Upper lobe of right lung (tissue), 1 donor: ENCODE results near the gene RIN1. TPM values are rescaled to one million over a fixed set of nuclear protein-coding genes. Genes with fewer than 3 reads are reported as not detected.
A peak's percentile ranks its signal among the peaks of the same experiment; 100 is the strongest.

Experiments used
- ATAC-seq: fragments of 200-7000 bp; cut with Tn5 transposase; one replicate; pipeline ENCODE4 v1.9.1; 2020; ENCODE audit warnings: mild to moderate bottlenecking, moderate library complexity
- DNase-seq: peaks from one replicate; pipeline ENCODE4 v3.0.0-alpha.2; 2020
- H3K27ac ChIP-seq: fragments of 200-600 bp; one replicate; pipeline ENCODE4 v1.8.0; 2022
- H3K27me3 ChIP-seq: fragments of 200-600 bp; one replicate; pipeline ENCODE4 v1.8.0; 2022; ENCODE audit warnings: mild to moderate bottlenecking
- H3K36me3 ChIP-seq: fragments of 200-600 bp; one replicate; pipeline ENCODE4 v1.8.0; 2022
- H3K4me1 ChIP-seq: fragments of 200-600 bp; one replicate; pipeline ENCODE4 v1.8.0; 2022
- H3K4me3 ChIP-seq: fragments of 200-600 bp; one replicate; pipeline ENCODE4 v1.8.0; 2022; ENCODE audit warnings: mild to moderate bottlenecking
- H3K9me3 ChIP-seq: fragments of 200-600 bp; one replicate; pipeline ENCODE4 v1.8.0; 2022
- CTCF ChIP-seq: fragments of 200-600 bp; IDR thresholded peaks from one replicate; pipeline ENCODE4 v1.8.0; 2022; ENCODE audit warnings: antibody characterized with exemption
- intact Hi-C: fragments of 100-400 bp; cut with DNase I; formaldehyde crosslinking; loops from one replicate; pipeline ENCODE4 v1.11.0; 2022
- total RNA-seq: library from RNA; stranded (reverse); fragmentation: NEBNext Ultra II Directional; extraction: Animal tissue kit (Norgen Biotek cat#: 25700); gene quantifications from one replicate; pipeline ENCODE4 v1.2.1, GENCODE V29; 2021
- donor health status: DM: no; HTN: yes; CAD: no; lungs with severe emphysema.

Gene RIN1
- total RNA-seq, 1 donor from 2014 or later: 7.4 TPM

GRCh38 chr11:66283461-66284105 is 52.7 kb downstream of the RIN1 start:
- H3K9me3 ChIP-seq: no peaks in the 10 kb centered on the region
- intact Hi-C loops: no loop called here
- no peak for TF ChIP-seq CTCF
- DNase-seq (no peak), ATAC-seq (no peak)
- H3K4me1 ChIP-seq: peaks cover 11% of the 10 kb centered on the region
- no peak overlapping the region for H3K27ac ChIP-seq
- no peak overlapping the region for H3K4me3 ChIP-seq
- H3K36me3 ChIP-seq: peaks cover 6% of the 10 kb centered on the region
- H3K27me3 ChIP-seq: no peaks in the 10 kb centered on the region

GRCh38 chr11:66282468-66283455 is 53.5 kb downstream of the RIN1 start:
- no peaks in the 10 kb centered on the region for H3K27me3 ChIP-seq
- no peaks in the 10 kb centered on the region for H3K9me3 ChIP-seq
- ATAC-seq (peak; percentile 92), DNase-seq (peak; percentile 99)
- H3K27ac ChIP-seq: no peak overlapping the region
- peaks cover 6% of the 10 kb centered on the region for H3K4me1 ChIP-seq
- H3K4me3 ChIP-seq: no peak overlapping the region
- TF ChIP-seq CTCF: peak; percentile 98
- intact Hi-C loops: no loop called here
- H3K36me3 ChIP-seq: peaks cover 6% of the 10 kb centered on the region

Other genes with a start within 250 kb of the RIN1 start
- 27.6 TPM for gene KLC2, start 78.7 kb downstream of the RIN1 start, total RNA-seq
- gene RAB1B, start 67.8 kb downstream of the RIN1 start, total RNA-seq: 138 TPM
- 1.6 TPM for gene CNIH2, start 58.3 kb downstream of the RIN1 start, total RNA-seq
- gene YIF1A, start 47.3 kb downstream of the RIN1 start, total RNA-seq: 66.9 TPM
- 0.41 TPM for gene TMEM151A, start 44.5 kb downstream of the RIN1 start, total RNA-seq
- 10.0 TPM for gene CD248, start 19.4 kb downstream of the RIN1 start, total RNA-seq
- gene BRMS1, start 8.7 kb upstream of the RIN1 start, total RNA-seq: 32.1 TPM
- 27.4 TPM for gene B4GAT1, start 11.2 kb upstream of the RIN1 start, total RNA-seq
- 14.2 TPM for gene SLC29A2, start 35.3 kb upstream of the RIN1 start, total RNA-seq
- gene NPAS4, start 84.6 kb upstream of the RIN1 start, total RNA-seq: not detected
- 31.3 TPM for gene MRPL11, start 102.4 kb upstream of the RIN1 start, total RNA-seq
- gene PELI3, start 130.5 kb upstream of the RIN1 start, total RNA-seq: 15.5 TPM
- gene DPP3, start 144.0 kb upstream of the RIN1 start, total RNA-seq: 31.9 TPM
- gene BBS1, start 174.2 kb upstream of the RIN1 start, total RNA-seq: 33.5 TPM
- 14.5 TPM for gene ZDHHC24, start 209.6 kb upstream of the RIN1 start, total RNA-seq
- gene ACTN3, start 210.5 kb upstream of the RIN1 start, total RNA-seq: not detected
- 37.0 TPM for gene CTSF, start 232.2 kb upstream of the RIN1 start, total RNA-seq